HG02588 (cell line): Measurements from ENCODE around the gene PAGR1.
"Not testable (repeated sequence)": the region's sequence is repeated elsewhere in the genome, so short reads cannot be mapped to it uniquely, and the experiment has no call there.

ENCODE experiments used
- ATAC-seq: cut with Tn5 transposase; IDR thresholded peaks from one replicate; pipeline ENCODE4 v1.9.1; 2021; ENCODE audit warnings: mild to moderate bottlenecking, moderate library complexity; ENCODE audit not compliant: unreplicated experiment

Gene PAGR1

GRCh38 chr16:29811896-29812665 is 3.9 kb upstream of the PAGR1 start, which contains the start of gene PRRT2:
TSS of gene PRRT2 (plus strand) at chr16:29812193. CDS start at chr16:29813055, 862 bp downstream.
- no peak for ATAC-seq

- no peak for ATAC-seq
Measured at GRCh38 chr16:29812754-29813643, 3.0 kb upstream of the PAGR1 start.

- no peak for ATAC-seq
Measured at GRCh38 chr16:29813644-29814562, 2.0 kb upstream of the PAGR1 start.

GRCh38 chr16:29814592-29814991 is 1.4 kb upstream of the PAGR1 start:
- no peak for ATAC-seq

- no peak for ATAC-seq
Measured at GRCh38 chr16:29815032-29815721, 775 bp upstream of the PAGR1 start.

GRCh38 chr16:29816694-29817441 is 916 bp downstream of the PAGR1 start:
- ATAC-seq = peak; percentile 13

GRCh38 chr16:29818082-29818481 is 2.1 kb downstream of the PAGR1 start:
- ATAC-seq = no peak

- no peak for ATAC-seq
Measured at GRCh38 chr16:29819506-29819905, 3.6 kb downstream of the PAGR1 start.

- no peak for ATAC-seq
Measured at GRCh38 chr16:29820271-29820701, 4.3 kb downstream of the PAGR1 start, which contains the start of gene MVP. TSS of gene MVP (plus strand) at chr16:29820462. CDS start at chr16:29830550, 10,088 bp downstream.

- peak; percentile 37 for ATAC-seq
Measured at GRCh38 chr16:29820730-29821642, 5.0 kb downstream of the PAGR1 start.

- ATAC-seq = no peak
Measured at GRCh38 chr16:29821643-29822115, 5.7 kb downstream of the PAGR1 start.

- ATAC-seq = no peak
Measured at GRCh38 chr16:29824589-29825144, 8.7 kb downstream of the PAGR1 start.

- ATAC-seq = no peak
Measured at GRCh38 chr16:29825145-29826044, 9.4 kb downstream of the PAGR1 start.

- ATAC-seq = no peak
Measured at GRCh38 chr16:29826342-29826695, 10.4 kb downstream of the PAGR1 start.

GRCh38 chr16:29830774-29831173 is 14.8 kb downstream of the PAGR1 start:
- no peak for ATAC-seq

- ATAC-seq = no peak
Measured at GRCh38 chr16:29831490-29831889, 15.5 kb downstream of the PAGR1 start.

GRCh38 chr16:29833219-29833618 is 17.3 kb downstream of the PAGR1 start:
- ATAC-seq = not testable (repeated sequence)
